RWPE1 (cell line): ENCODE data around the gene UBE3D.

Experiments
- CTCF ChIA-PET: fragments of 350-600 bp; sonication (Branson Sonifier 250); formaldehyde crosslinking; extraction: SDS; loops from one replicate; lab custom pipeline; 2021; lab: Yijun Ruan, JAX
- POLR2A ChIA-PET: fragments of 400-600 bp; formaldehyde crosslinking; extraction: SDS; loops from one replicate; lab custom pipeline; 2020; ENCODE audit warnings: antibody characterized with exemption; ENCODE audit not compliant: low non-redundant PET; lab: Yijun Ruan, JAX
- DNase-seq: peaks from one replicate; pipeline ENCODE4 v3.0.0; 2012; ENCODE audit warnings: low spot score
- H3K27ac ChIP-seq: fragments of 450-650 bp; 2 replicates; pipeline ENCODE4 v1.5.1; 2017
- TF ChIP-seq, protein P1 (sequence below): fragments of 450-650 bp; conservative IDR thresholded peaks from 2 replicates; pipeline ENCODE4 v1.5.1; 2017; ENCODE audit warnings: low read depth, mild to moderate bottlenecking

The UBE3D gene

GRCh38 chr6:82872185-82872584 is 193.5 kb downstream of the UBE3D start:
- POLR2A ChIA-PET: no interaction called here
- DNase-seq: no peak
- CTCF ChIA-PET: no interaction called here
- TF ChIP-seq, protein P1, sequence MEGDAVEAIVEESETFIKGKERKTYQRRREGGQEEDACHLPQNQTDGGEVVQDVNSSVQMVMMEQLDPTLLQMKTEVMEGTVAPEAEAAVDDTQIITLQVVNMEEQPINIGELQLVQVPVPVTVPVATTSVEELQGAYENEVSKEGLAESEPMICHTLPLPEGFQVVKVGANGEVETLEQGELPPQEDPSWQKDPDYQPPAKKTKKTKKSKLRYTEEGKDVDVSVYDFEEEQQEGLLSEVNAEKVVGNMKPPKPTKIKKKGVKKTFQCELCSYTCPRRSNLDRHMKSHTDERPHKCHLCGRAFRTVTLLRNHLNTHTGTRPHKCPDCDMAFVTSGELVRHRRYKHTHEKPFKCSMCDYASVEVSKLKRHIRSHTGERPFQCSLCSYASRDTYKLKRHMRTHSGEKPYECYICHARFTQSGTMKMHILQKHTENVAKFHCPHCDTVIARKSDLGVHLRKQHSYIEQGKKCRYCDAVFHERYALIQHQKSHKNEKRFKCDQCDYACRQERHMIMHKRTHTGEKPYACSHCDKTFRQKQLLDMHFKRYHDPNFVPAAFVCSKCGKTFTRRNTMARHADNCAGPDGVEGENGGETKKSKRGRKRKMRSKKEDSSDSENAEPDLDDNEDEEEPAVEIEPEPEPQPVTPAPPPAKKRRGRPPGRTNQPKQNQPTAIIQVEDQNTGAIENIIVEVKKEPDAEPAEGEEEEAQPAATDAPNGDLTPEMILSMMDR: no peak
- H3K27ac ChIP-seq: no peak overlapping the region

- ChIA-PET POLR2A (no interaction called here), CTCF (interaction anchor here (0.6 to 0.7 kb wide), 2 partner anchors 417 to 717 kb away, joined by 3 to 4 read pairs; no protein-coding TSS in a partner anchor)
- no peak overlapping the region for H3K27ac ChIP-seq
Observed at GRCh38 chr6:82870582-82871172, 195.0 kb downstream of the UBE3D start.

DNA sequence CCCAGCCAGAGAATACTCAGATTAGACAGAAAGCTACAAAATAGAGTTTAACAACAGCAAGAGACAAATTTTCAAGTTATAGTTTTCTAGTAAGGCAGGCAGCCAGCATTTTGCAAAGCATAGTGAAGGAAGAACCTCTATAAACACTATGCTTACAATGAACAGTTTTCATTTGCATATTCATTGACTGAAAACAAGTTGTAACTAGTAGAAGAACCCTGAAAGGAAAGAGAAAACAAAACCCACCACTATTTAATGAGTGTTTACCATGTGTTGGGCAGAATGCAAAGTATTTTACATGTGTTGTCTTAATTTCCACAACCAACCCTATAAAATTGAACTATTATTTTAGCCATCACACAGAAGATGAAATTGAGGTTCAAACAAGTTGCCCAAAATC is 196.1 kb downstream of the UBE3D start:
- POLR2A ChIA-PET: no interaction called here
- CTCF ChIA-PET: no interaction called here

More at GRCh38 chr6:82870582-82871172, 195.0 kb downstream of the UBE3D start:
- DNase-seq: no peak
- TF ChIP-seq, protein P1: no peak

GRCh38 chr6:82867946-82868345 is 197.7 kb downstream of the UBE3D start:
- CTCF ChIA-PET: no interaction called here
- H3K27ac ChIP-seq: no peak overlapping the region
- DNase-seq: no peak
- POLR2A ChIA-PET: no interaction called here
- TF ChIP-seq, protein P1: no peak

More for the DNA sequence above, 196.1 kb downstream of the UBE3D start:
- no peak overlapping the region for H3K27ac ChIP-seq
- TF ChIP-seq, protein P1: no peak
- DNase-seq: no peak

DNA sequence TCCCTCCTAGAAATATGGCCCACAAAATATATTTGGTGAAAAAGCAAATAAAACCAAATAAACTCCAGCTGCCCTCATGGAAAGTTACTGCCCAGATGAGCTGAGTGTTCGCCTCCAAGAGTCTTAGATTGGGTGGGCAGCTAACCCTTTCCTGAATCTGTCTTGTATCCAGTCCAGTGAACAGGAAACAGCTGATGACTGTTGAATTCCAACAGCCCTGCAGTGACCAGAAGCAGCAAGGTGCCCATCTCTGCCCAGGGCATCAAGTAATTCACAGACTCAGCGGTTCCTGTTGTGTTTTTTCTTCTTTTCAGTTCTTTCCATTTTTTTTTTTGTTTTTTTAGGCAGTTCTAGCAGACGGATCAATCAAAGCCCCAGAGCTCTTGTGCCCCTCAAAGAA is 199.2 kb downstream of the UBE3D start:
- TF ChIP-seq, protein P1: no peak
- ChIA-PET CTCF (no interaction called here), POLR2A (no interaction called here)
- H3K27ac ChIP-seq: no peak overlapping the region
- DNase-seq: no peak

GRCh38 chr6:82865461-82865860 is 200.2 kb downstream of the UBE3D start:
- no peak for DNase-seq
- H3K27ac ChIP-seq: no peak overlapping the region
- TF ChIP-seq, protein P1: no peak
- CTCF ChIA-PET: no interaction called here
- POLR2A ChIA-PET: no interaction called here

DNA sequence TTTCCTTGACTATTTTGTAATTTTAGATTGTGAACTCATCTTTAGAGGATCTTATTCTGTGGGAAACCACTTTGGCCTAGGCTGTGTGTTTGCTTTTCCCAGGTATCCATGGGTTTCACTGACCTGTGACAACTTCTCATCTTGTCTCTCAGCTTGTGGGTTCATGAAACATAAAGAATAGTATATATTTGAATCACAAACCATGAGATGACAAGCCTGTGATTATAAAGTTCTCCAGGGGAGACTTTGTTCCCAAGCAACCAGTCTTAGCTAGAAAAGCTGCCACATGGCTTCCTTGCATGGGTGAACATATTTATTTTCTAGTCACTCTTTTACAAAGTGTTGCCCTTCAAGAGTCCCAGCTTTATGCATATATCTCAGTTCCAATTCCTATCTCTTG is 201.9 kb downstream of the UBE3D start:
- no peak for DNase-seq
- TF ChIP-seq, protein P1: no peak
- no peak overlapping the region for H3K27ac ChIP-seq
- ChIA-PET POLR2A (no interaction called here), CTCF (no interaction called here)
